Psoas muscle (tissue), 8 donors: ENCODE results near the gene NOS2. TPM values are rescaled to one million over a fixed set of nuclear protein-coding genes. Genes with fewer than 3 reads are reported as not detected.

Experiments used
- ATAC-seq, 4 donors: fragments of 200-7000 bp; cut with Tn5 transposase; one replicate each; pipeline ENCODE4 v1.9.1; 2020; ENCODE audit warnings: moderate library complexity in 3 of 4, mild to moderate bottlenecking in 2 of 4
- DNase-seq, 2 donors: peaks; one replicate each; pipeline ENCODE4 v3.0.0-alpha.2; 2020
- H3K27ac ChIP-seq: fragments of 200-600 bp; one replicate; pipeline ENCODE4 v1.8.0; 2022
- H3K27me3 ChIP-seq, 3 donors: fragments of 200-600 bp in 1 of 3; one replicate each; pipeline versions ENCODE4 v1.6.1 to v1.8.0; 2013 to 2022; ENCODE audit warnings: low read length in 2 of 3, mild to moderate bottlenecking in 2 of 3, moderate library complexity in 1 of 3; ENCODE audit not compliant: insufficient read depth in 3 of 3
- H3K36me3 ChIP-seq, 2 donors: fragments of 200-600 bp in 1 of 2; one replicate each; pipeline versions ENCODE4 v1.6.1 to v1.8.0; 2013 to 2022; ENCODE audit warnings: low read depth in 1 of 2, mild to moderate bottlenecking in 1 of 2, moderate library complexity in 1 of 2; ENCODE audit not compliant: insufficient read depth in 1 of 2
- H3K4me1 ChIP-seq: fragments of 200-600 bp; one replicate; pipeline ENCODE4 v1.8.0; 2022
- H3K4me3 ChIP-seq: fragments of 200-600 bp; one replicate; pipeline ENCODE4 v1.8.0; 2022; ENCODE audit warnings: mild to moderate bottlenecking
- H3K9me3 ChIP-seq: fragments of 200-600 bp; one replicate; pipeline ENCODE4 v1.8.0; 2022
- WGBS, 3 donors: extraction: QIAGEN DNeasy Blood & Tissue Kit; methylation state at CpG; one replicate each; pipeline versions ENCODE4 v1.1.6 to v1.1.7; 2013; 5-methylcytosine and 5-hydroxymethylcytosine counted together
- intact Hi-C, 2 donors: fragments of 100-400 bp; cut with DNase I; formaldehyde crosslinking; loops; one replicate each; pipeline versions ENCODE4 v1.11.0 to v1.14.2; 2022
- polyA plus RNA-seq, 3 donors: library from polyadenylated mRNA; stranded (reverse); fragments of 200-250 nt; gene quantifications; one replicate each; pipeline ENCODE4 v1.2.3, GENCODE V29; 2013
- total RNA-seq, 4 donors: library from RNA; stranded (reverse); fragmentation: NEBNext Ultra II Directional in 2 of 4; extraction: Animal tissue kit (Norgen Biotek cat#: 25700) in 2 of 4; gene quantifications; one replicate each; pipeline versions ENCODE4 v1.2.1 to v1.2.4, GENCODE V29; 2021 to 2023
- TF ChIP-seq, protein P1 (sequence below): fragments of 200-600 bp; IDR thresholded peaks from one replicate; pipeline ENCODE4 v1.8.0; 2022; ENCODE audit warnings: antibody characterized with exemption
- donor health status: healthy with polysubstance abuse.
- donor health status: DM: no; HTN: no; CAD: no; lungs with moderate emphysema.
- donor health status: Bipolar disorder and iron deficiency.
- donor health status: healthy.
- donor health status: DM: yes; HTN: yes; CAD: no.
- donor health status: DM: no; HTN: no; CAD: no.
- donor health status: DM: no; HTN: no; CAD: no.
- donor health status: DM: yes; HTN: yes; CAD: no.

NOS2 gene
- total and polyA plus RNA-seq, 7 donors, result 0.06 to 0.79 (median 0.14) TPM

DNA sequence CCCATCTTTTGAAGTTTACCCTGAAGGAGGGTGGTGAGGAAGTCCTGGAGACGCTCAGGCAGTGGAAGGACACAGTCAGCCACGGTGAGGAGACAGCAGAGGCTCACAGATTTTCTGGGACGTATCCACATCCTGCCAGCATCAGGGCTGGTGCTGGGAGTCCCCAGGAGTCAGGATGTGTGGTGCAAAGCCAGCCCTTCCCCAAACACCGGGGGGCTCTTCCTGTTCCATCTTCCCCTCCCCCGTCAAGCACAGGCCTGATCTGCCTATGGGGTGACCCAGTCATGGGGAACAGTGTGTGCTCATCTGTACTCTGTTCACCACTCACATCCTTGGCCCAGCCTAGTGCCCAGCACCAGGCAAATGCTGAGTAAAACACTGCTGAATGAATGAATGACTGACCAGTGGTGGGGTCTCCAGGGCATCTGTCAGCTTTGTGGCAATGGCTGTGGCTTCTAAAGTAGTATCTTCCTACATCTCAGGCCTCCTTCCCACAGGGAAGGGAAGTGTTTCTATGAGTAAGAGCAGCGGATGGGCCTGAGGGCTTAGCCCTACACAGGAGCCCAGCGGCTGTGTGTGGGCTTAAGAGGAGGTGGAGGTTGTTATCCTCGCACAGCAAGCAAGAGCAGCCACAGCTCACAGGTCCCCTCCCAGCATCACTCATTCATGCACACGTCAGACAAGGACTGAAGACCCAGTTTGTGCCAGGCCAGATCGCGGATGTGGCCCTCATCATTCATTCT lies 23.3 kb downstream of the NOS2 start:
- DNase-seq, result no peak
- intact Hi-C loops, result no loop called here
- TF ChIP-seq, protein P1, sequence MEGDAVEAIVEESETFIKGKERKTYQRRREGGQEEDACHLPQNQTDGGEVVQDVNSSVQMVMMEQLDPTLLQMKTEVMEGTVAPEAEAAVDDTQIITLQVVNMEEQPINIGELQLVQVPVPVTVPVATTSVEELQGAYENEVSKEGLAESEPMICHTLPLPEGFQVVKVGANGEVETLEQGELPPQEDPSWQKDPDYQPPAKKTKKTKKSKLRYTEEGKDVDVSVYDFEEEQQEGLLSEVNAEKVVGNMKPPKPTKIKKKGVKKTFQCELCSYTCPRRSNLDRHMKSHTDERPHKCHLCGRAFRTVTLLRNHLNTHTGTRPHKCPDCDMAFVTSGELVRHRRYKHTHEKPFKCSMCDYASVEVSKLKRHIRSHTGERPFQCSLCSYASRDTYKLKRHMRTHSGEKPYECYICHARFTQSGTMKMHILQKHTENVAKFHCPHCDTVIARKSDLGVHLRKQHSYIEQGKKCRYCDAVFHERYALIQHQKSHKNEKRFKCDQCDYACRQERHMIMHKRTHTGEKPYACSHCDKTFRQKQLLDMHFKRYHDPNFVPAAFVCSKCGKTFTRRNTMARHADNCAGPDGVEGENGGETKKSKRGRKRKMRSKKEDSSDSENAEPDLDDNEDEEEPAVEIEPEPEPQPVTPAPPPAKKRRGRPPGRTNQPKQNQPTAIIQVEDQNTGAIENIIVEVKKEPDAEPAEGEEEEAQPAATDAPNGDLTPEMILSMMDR, result no peak
- Histone ChIP-seq H3K36me3 (no peaks in the 10 kb centered on the region), H3K9me3 (no peaks in the 10 kb centered on the region), H3K4me3 (no peak overlapping the region), H3K27me3 (no peaks in the 10 kb centered on the region), H3K4me1 (no peaks in the 10 kb centered on the region), H3K27ac (no peak overlapping the region)
- no peak for ATAC-seq
- 75 to 82% (median 78%) methylated on average over 11 of the region's 11 CpGs for WGBS, 3 donors

- ATAC-seq, result no peak
- intact Hi-C loops, result no loop called here
These were observed 28.7 kb downstream of the NOS2 start for GRCh38 chr17:27771586-27771985.

GRCh38 chr17:27770877-27771276 lies 29.5 kb downstream of the NOS2 start:
- H3K36me3 ChIP-seq, result no peaks in the 10 kb centered on the region
- TF ChIP-seq, protein P1, result no peak
- H3K27me3 ChIP-seq, result no peaks in the 10 kb centered on the region
- H3K27ac ChIP-seq, result no peak overlapping the region
- no peak overlapping the region for H3K4me3 ChIP-seq
- intact Hi-C loops, result no loop called here
- H3K4me1 ChIP-seq, result no peaks in the 10 kb centered on the region
- ATAC-seq (peak in 1 of 4 donors; percentile 44), DNase-seq (no peak)
- 53 to 63% (median 60%) methylated on average over 9 of the region's 9 CpGs for WGBS, 3 donors
- H3K9me3 ChIP-seq, result no peaks in the 10 kb centered on the region

More at GRCh38 chr17:27771586-27771985, 28.7 kb downstream of the NOS2 start:
- Histone ChIP-seq H3K9me3 (no peaks in the 10 kb centered on the region), H3K4me1 (no peaks in the 10 kb centered on the region), H3K27ac (no peak overlapping the region), H3K4me3 (no peak overlapping the region), H3K27me3 (no peaks in the 10 kb centered on the region), H3K36me3 (no peaks in the 10 kb centered on the region)
- WGBS, 3 donors, result 59 to 71% (median 64%) methylated on average over 9 of the region's 9 CpGs
- TF ChIP-seq, protein P1, result no peak
- no peak for DNase-seq

DNA sequence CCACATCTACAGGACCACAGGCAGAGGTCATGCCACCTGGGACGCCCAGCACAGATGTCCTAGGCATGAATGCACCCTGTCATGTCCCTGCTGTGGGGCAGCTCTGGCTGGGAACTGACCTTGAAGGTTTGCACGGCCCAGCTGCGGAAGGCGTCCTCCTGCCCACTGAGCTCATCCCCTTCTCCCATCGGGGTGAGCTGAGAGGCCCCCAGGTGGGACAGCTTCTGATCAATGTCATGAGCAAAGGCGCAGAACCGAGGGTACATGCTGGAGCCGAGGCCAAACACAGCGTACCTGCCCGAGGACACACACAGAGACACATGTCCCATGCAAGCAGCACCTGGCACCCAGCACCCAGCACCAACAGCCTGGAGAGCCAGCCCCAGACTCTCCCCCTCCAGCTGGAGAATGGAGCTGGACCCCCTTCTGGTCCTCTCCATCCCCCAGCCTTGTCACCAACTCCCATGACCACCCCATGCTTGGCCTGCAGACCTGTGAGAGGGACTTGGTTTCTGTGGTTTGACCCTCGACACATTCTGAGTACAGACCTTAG lies 31.4 kb downstream of the NOS2 start:
- intact Hi-C loops, result no loop called here
- TF ChIP-seq, protein P1, result no peak
- H3K4me3 ChIP-seq, result no peak overlapping the region
- H3K27ac ChIP-seq, result no peak overlapping the region
- DNase-seq (no peak), ATAC-seq (no peak)
- no peaks in the 10 kb centered on the region for H3K36me3 ChIP-seq
- H3K4me1 ChIP-seq, result no peaks in the 10 kb centered on the region
- 91 to 96% (median 92%) methylated on average over 11 of the region's 11 CpGs for WGBS, 3 donors
- H3K27me3 ChIP-seq, result no peaks in the 10 kb centered on the region
- H3K9me3 ChIP-seq, result no peaks in the 10 kb centered on the region
